GM23338 (cell line): Measurements from ENCODE around the gene KIF24. TPM values are rescaled to one million over a fixed set of nuclear protein-coding genes. Genes with fewer than 3 reads are reported as not detected.

ENCODE experiments used
- ATAC-seq: fragments of 200-7000 bp; cut with Tn5 transposase; 3 replicates; pipeline ENCODE4 v1.9.1; 2020
- DNase-seq: peaks from one replicate; pipeline ENCODE4 v3.0.0-alpha.2; 2015; ENCODE audit warnings: low spot score
- H2AFZ ChIP-seq: fragments of 200-600 bp; sonication (generic); 2 replicates; pipeline ENCODE4 v1.8.0; 2016; ENCODE audit warnings: antibody characterized with exemption, mild to moderate bottlenecking, moderate library complexity
- H3F3A ChIP-seq: fragments of 200-600 bp; sonication (generic); replicated peaks from 2 replicates; pipeline ENCODE4 v1.8.0; 2017; ENCODE audit warnings: antibody characterized with exemption, mixed run types, low read depth
- H3K27ac ChIP-seq: fragments of 200-600 bp; sonication (generic); 2 replicates; pipeline ENCODE4 v1.6.1; 2016; ENCODE audit warnings: low read depth
- H3K27me3 ChIP-seq: fragments of 200-600 bp; sonication (generic); 2 replicates; pipeline ENCODE4 v1.8.0; 2016; ENCODE audit warnings: mild to moderate bottlenecking, mixed run types, moderate library complexity; ENCODE audit not compliant: insufficient read depth
- H3K36me3 ChIP-seq: fragments of 200-600 bp; sonication (generic); 2 replicates; pipeline ENCODE4 v1.8.0; 2016; ENCODE audit warnings: mild to moderate bottlenecking; ENCODE audit not compliant: insufficient read depth
- H3K4me1 ChIP-seq: fragments of 200-600 bp; sonication (generic); 2 replicates; pipeline ENCODE4 v1.8.0; 2016; ENCODE audit warnings: mild to moderate bottlenecking, moderate library complexity; ENCODE audit not compliant: insufficient read depth
- H3K4me2 ChIP-seq: fragments of 200-600 bp; sonication (generic); 2 replicates; pipeline ENCODE4 v1.7.1; 2017; ENCODE audit warnings: mixed run types
- H3K4me3 ChIP-seq: fragments of 200-600 bp; sonication (generic); 2 replicates; pipeline ENCODE4 v1.6.1; 2016; ENCODE audit warnings: mixed run types
- H3K79me2 ChIP-seq: fragments of 200-600 bp; sonication (generic); replicated peaks from 2 replicates; pipeline ENCODE4 v1.8.0; 2017; ENCODE audit warnings: mild to moderate bottlenecking; ENCODE audit not compliant: insufficient read depth
- H3K9me2 ChIP-seq: fragments of 200-600 bp; sonication (generic); 2 replicates; pipeline ENCODE4 v1.8.0; 2017; ENCODE audit not compliant: insufficient read depth
- H4K20me1 ChIP-seq: fragments of 200-600 bp; sonication (generic); replicated peaks from 2 replicates; pipeline ENCODE4 v1.8.0; 2017; ENCODE audit warnings: mild to moderate bottlenecking; ENCODE audit not compliant: insufficient read depth
- H3K27ac Mint-ChIP-seq: 2 replicates; pipeline ENCODE4 v1.8.0; 2020; ENCODE audit warnings: inconsistent platforms, mild to moderate bottlenecking, moderate library complexity, mixed read lengths
- H3K27me3 Mint-ChIP-seq: 3 replicates; pipeline ENCODE4 v1.8.0; 2022; ENCODE audit warnings: low read depth, mild to moderate bottlenecking, moderate library complexity, mixed read lengths, inconsistent platforms; ENCODE audit not compliant: insufficient read depth, poor library complexity
- H3K36me3 Mint-ChIP-seq: 3 replicates; pipeline ENCODE4 v1.8.0; 2021; ENCODE audit warnings: low read depth, mild to moderate bottlenecking, inconsistent platforms, moderate library complexity, mixed read lengths
- H3K4me1 Mint-ChIP-seq: 3 replicates; pipeline ENCODE4 v1.8.0; 2020; ENCODE audit warnings: mild to moderate bottlenecking, inconsistent platforms, mixed read lengths
- H3K4me3 Mint-ChIP-seq: 3 replicates; pipeline ENCODE4 v1.8.0; 2021; ENCODE audit warnings: moderate library complexity, mild to moderate bottlenecking, inconsistent platforms, mixed read lengths
- H3K9me3 Mint-ChIP-seq: 3 replicates; pipeline ENCODE4 v1.8.0; 2020; ENCODE audit warnings: moderate library complexity, mild to moderate bottlenecking, inconsistent platforms, mixed read lengths
- CREB1 ChIP-seq: fragments of 250-450 bp; sonication (Bioruptor Pico); IDR thresholded peaks from 2 replicates; pipeline ENCODE4 v1.5.0; 2020; ENCODE audit warnings: low read depth, mild to moderate bottlenecking, moderate library complexity
- EZH2 ChIP-seq: fragments of 200-600 bp; sonication (generic); IDR thresholded peaks from one replicate; pipeline ENCODE4 v1.8.0; 2017; ENCODE audit warnings: antibody characterized with exemption, mild to moderate bottlenecking, low read depth; ENCODE audit not compliant: unreplicated experiment
- JUNB ChIP-seq: IDR thresholded peaks from one replicate; pipeline ENCODE4 v1.6.1; 2016; ENCODE audit warnings: antibody characterized with exemption; ENCODE audit not compliant: unreplicated experiment
- NANOG ChIP-seq: IDR thresholded peaks from 2 replicates; pipeline ENCODE4 v1.6.1; 2016; ENCODE audit warnings: antibody characterized with exemption, borderline replicate concordance
- STAT1 ChIP-seq: IDR thresholded peaks from one replicate; pipeline ENCODE4 v1.6.1; 2016; ENCODE audit warnings: antibody characterized with exemption; ENCODE audit not compliant: unreplicated experiment
- ZNF331 ChIP-seq: fragments of 250-450 bp; sonication (Bioruptor Pico); IDR thresholded peaks from 2 replicates; pipeline ENCODE4 v1.5.0; 2020; ENCODE audit warnings: low read depth, mild to moderate bottlenecking, moderate library complexity
- polyA plus RNA-seq: library from polyadenylated mRNA; unstranded; fragments of >200 nt; fragmentation: Nextera tagmentation; extraction: Ambion mirVana; gene quantifications from 2 replicates; pipeline ENCODE4 v1.2.1, GENCODE V29; 2016
- total RNA-seq: library from RNA; depleted of rRNA; stranded (reverse); fragments of >200 nt; shearing (Covaris generic); gene quantifications from 2 replicates; pipeline ENCODE4 v1.2.3, GENCODE V29; 2014
- TF ChIP-seq, protein P1 (sequence below): fragments of 250-450 bp; sonication (Bioruptor Pico); IDR thresholded peaks from 2 replicates; pipeline ENCODE4 v1.5.0; 2020; ENCODE audit warnings: mild to moderate bottlenecking, moderate library complexity
- TF ChIP-seq, protein P2 (sequence below): IDR thresholded peaks from one replicate; pipeline ENCODE4 v1.6.1; 2018; ENCODE audit warnings: antibody characterized with exemption; ENCODE audit not compliant: unreplicated experiment
- TF ChIP-seq, protein P3 (sequence below): IDR thresholded peaks from 2 replicates; pipeline ENCODE4 v1.6.1; 2016; ENCODE audit warnings: antibody characterized with exemption
- TF ChIP-seq, protein P4 (sequence below), 2 experiments: fragments of 200-600 bp in 1 of 2; sonication (generic) in 1 of 2; conservative IDR thresholded peaks; 2 replicates each; pipeline versions ENCODE4 v1.5.1 to v1.6.1; 2016 to 2017; ENCODE audit warnings: antibody characterized with exemption in 2 of 2, low read depth in 2 of 2, mild to moderate bottlenecking in 2 of 2, moderate library complexity in 1 of 2

KIF24 gene
- total and polyA plus RNA-seq, 2 experiments from 2014 or later = 1.3 to 4.4 TPM

DNA sequence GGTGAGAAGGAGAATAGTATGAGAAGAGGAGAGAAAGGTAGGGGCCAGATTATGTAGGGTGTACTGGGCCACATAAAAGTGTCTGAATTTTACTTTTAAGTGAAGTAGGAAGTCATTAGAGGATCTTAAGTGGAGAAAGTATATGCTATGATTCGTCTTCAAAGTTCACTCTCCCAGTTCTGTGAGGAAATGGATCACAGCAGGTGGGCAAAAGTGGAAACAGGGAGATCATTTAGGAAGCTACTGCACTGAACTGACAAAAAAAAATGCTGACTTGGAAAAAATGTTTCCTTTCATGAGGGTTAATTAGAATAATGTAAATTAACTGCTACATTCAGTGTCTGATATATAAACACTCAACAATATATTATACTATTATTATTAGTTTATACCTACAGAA, 2.4 kb downstream of the KIF24 start (continued):
- TF ChIP-seq EZH2 = no peak

DNA sequence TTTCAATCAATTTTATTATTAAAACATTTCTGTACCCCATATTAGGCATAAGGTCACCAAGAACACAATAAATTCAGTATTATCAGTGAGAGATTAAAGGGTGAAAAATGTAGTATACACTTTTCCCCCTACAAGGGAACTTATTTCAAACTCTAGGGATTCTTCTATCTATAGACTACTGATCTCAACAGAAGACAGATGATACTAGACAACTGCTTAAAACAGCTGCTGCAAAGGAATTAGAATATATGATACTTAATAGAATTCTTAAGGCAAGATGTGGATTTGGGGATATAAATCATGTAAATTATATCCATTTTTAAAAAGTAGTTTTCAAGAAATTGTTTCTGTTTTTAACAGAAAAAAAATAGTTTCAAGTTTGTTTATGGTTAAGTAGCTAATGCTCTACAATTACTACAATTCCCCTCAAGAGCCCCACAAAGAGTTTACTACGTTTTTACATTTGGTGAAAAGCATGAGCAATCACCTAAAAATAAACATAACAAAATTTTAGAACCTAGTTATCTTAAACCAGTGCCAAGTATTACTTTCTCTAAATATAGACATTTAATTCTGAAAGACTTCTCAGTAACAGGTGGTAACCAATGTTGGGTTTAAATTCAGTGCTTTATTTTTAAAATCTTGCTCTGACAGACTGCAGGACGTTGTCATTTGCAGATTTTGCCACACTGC, 6.0 kb downstream of the KIF24 start:
- ATAC-seq (no peak), DNase-seq (no peak)
- Histone ChIP-seq H3K4me3 (no peak overlapping the region), H4K20me1 (no peaks in the 10 kb centered on the region), H3K79me2 (0 out of 2 replicates have a peak, but pooled peaks cover 5% of the 10 kb centered on the region), H3K36me3 (no peaks in the 10 kb centered on the region), H3F3A (no peaks in the 10 kb centered on the region), H2AFZ (no peak overlapping the region), H3K27me3 (no peaks in the 10 kb centered on the region), H3K4me2 (no peak overlapping the region), H3K9me2 (no peaks in the 10 kb centered on the region), H3K27ac (no peak overlapping the region), H3K4me1 (peaks cover 3% of the 10 kb centered on the region)
- Mint-ChIP-seq H3K9me3 (no peaks in the 10 kb centered on the region), H3K27me3 (no peaks in the 10 kb centered on the region), H3K4me1 (peaks cover 11% of the 10 kb centered on the region), H3K4me3 (no peak overlapping the region), H3K36me3 (no peaks in the 10 kb centered on the region), H3K27ac (no peak overlapping the region)
- no peak for TF ChIP-seq STAT1
- TF ChIP-seq CREB1 (CRISPR knock-in tag) = no peak
- TF ChIP-seq, protein P1, sequence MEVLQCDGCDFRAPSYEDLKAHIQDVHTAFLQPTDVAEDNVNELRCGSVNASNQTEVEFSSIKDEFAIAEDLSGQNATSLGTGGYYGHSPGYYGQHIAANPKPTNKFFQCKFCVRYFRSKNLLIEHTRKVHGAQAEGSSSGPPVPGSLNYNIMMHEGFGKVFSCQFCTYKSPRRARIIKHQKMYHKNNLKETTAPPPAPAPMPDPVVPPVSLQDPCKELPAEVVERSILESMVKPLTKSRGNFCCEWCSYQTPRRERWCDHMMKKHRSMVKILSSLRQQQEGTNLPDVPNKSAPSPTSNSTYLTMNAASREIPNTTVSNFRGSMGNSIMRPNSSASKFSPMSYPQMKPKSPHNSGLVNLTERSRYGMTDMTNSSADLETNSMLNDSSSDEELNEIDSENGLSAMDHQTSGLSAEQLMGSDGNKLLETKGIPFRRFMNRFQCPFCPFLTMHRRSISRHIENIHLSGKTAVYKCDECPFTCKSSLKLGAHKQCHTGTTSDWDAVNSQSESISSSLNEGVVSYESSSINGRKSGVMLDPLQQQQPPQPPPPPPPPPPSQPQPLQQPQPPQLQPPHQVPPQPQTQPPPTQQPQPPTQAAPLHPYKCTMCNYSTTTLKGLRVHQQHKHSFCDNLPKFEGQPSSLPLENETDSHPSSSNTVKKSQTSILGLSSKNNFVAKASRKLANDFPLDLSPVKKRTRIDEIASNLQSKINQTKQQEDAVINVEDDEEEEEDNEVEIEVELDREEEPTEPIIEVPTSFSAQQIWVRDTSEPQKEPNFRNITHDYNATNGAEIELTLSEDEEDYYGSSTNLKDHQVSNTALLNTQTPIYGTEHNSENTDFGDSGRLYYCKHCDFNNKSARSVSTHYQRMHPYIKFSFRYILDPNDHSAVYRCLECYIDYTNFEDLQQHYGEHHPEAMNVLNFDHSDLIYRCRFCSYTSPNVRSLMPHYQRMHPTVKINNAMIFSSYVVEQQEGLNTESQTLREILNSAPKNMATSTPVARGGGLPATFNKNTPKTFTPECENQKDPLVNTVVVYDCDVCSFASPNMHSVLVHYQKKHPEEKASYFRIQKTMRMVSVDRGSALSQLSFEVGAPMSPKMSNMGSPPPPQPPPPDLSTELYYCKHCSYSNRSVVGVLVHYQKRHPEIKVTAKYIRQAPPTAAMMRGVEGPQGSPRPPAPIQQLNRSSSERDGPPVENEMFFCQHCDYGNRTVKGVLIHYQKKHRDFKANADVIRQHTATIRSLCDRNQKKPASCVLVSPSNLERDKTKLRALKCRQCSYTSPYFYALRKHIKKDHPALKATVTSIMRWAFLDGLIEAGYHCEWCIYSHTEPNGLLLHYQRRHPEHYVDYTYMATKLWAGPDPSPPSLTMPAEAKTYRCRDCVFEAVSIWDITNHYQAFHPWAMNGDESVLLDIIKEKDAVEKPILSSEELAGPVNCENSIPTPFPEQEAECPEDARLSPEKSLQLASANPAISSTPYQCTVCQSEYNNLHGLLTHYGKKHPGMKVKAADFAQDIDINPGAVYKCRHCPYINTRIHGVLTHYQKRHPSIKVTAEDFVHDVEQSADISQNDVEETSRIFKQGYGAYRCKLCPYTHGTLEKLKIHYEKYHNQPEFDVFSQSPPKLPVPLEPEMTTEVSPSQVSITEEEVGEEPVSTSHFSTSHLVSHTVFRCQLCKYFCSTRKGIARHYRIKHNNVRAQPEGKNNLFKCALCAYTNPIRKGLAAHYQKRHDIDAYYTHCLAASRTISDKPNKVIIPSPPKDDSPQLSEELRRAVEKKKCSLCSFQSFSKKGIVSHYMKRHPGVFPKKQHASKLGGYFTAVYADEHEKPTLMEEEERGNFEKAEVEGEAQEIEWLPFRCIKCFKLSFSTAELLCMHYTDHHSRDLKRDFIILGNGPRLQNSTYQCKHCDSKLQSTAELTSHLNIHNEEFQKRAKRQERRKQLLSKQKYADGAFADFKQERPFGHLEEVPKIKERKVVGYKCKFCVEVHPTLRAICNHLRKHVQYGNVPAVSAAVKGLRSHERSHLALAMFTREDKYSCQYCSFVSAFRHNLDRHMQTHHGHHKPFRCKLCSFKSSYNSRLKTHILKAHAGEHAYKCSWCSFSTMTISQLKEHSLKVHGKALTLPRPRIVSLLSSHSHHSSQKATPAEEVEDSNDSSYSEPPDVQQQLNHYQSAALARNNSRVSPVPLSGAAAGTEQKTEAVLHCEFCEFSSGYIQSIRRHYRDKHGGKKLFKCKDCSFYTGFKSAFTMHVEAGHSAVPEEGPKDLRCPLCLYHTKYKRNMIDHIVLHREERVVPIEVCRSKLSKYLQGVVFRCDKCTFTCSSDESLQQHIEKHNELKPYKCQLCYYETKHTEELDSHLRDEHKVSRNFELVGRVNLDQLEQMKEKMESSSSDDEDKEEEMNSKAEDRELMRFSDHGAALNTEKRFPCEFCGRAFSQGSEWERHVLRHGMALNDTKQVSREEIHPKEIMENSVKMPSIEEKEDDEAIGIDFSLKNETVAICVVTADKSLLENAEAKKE (CRISPR knock-in tag) = no peak
- no peak for TF ChIP-seq ZNF331 (CRISPR knock-in tag)
- TF ChIP-seq, protein P2, sequence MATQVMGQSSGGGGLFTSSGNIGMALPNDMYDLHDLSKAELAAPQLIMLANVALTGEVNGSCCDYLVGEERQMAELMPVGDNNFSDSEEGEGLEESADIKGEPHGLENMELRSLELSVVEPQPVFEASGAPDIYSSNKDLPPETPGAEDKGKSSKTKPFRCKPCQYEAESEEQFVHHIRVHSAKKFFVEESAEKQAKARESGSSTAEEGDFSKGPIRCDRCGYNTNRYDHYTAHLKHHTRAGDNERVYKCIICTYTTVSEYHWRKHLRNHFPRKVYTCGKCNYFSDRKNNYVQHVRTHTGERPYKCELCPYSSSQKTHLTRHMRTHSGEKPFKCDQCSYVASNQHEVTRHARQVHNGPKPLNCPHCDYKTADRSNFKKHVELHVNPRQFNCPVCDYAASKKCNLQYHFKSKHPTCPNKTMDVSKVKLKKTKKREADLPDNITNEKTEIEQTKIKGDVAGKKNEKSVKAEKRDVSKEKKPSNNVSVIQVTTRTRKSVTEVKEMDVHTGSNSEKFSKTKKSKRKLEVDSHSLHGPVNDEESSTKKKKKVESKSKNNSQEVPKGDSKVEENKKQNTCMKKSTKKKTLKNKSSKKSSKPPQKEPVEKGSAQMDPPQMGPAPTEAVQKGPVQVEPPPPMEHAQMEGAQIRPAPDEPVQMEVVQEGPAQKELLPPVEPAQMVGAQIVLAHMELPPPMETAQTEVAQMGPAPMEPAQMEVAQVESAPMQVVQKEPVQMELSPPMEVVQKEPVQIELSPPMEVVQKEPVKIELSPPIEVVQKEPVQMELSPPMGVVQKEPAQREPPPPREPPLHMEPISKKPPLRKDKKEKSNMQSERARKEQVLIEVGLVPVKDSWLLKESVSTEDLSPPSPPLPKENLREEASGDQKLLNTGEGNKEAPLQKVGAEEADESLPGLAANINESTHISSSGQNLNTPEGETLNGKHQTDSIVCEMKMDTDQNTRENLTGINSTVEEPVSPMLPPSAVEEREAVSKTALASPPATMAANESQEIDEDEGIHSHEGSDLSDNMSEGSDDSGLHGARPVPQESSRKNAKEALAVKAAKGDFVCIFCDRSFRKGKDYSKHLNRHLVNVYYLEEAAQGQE = no peak
- TF ChIP-seq, protein P3, sequence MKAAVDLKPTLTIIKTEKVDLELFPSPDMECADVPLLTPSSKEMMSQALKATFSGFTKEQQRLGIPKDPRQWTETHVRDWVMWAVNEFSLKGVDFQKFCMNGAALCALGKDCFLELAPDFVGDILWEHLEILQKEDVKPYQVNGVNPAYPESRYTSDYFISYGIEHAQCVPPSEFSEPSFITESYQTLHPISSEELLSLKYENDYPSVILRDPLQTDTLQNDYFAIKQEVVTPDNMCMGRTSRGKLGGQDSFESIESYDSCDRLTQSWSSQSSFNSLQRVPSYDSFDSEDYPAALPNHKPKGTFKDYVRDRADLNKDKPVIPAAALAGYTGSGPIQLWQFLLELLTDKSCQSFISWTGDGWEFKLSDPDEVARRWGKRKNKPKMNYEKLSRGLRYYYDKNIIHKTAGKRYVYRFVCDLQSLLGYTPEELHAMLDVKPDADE = no peak
- TF ChIP-seq NANOG = no peak
- TF ChIP-seq, protein P4, sequence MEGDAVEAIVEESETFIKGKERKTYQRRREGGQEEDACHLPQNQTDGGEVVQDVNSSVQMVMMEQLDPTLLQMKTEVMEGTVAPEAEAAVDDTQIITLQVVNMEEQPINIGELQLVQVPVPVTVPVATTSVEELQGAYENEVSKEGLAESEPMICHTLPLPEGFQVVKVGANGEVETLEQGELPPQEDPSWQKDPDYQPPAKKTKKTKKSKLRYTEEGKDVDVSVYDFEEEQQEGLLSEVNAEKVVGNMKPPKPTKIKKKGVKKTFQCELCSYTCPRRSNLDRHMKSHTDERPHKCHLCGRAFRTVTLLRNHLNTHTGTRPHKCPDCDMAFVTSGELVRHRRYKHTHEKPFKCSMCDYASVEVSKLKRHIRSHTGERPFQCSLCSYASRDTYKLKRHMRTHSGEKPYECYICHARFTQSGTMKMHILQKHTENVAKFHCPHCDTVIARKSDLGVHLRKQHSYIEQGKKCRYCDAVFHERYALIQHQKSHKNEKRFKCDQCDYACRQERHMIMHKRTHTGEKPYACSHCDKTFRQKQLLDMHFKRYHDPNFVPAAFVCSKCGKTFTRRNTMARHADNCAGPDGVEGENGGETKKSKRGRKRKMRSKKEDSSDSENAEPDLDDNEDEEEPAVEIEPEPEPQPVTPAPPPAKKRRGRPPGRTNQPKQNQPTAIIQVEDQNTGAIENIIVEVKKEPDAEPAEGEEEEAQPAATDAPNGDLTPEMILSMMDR (conservative IDR thresholded peaks at IDR 0.05; ENCODE audit: low read depth in 2 of 2) = no peak
- no peak for TF ChIP-seq JUNB
